HG03378 (cell line): Measurements from ENCODE around the gene SNTG2.

ENCODE experiments used
- ATAC-seq: cut with Tn5 transposase; IDR thresholded peaks from one replicate; pipeline ENCODE4 v1.9.1; 2021; ENCODE audit warnings: mild to moderate bottlenecking, moderate library complexity; ENCODE audit not compliant: unreplicated experiment

Gene SNTG2

DNA sequence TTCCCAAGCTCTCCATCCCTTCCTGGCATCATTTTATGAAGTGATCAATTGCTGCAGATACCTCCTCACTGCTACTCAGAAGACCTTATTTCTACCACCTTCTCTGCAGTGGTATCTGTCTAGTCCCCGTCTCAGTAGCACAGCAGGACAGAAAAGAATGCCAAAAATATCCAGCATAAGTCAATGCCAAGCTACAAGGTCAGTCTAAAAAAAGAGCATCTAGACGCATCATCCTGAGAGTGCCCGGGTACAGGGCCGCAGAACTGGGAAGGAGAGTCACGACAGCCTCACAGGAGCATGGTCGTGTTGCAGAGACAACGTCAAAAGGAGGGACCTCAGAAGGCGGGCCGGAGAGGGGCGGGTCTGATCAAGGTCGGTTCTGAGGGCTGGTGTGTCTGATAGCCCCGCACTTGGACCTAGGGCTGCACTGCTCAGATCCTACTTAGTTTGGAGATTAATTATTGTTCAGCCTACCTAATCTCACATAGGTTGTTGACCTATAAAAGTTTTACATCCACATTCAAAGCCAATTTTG, 24.3 kb upstream of the SNTG2 start:
- ATAC-seq: no peak

DNA sequence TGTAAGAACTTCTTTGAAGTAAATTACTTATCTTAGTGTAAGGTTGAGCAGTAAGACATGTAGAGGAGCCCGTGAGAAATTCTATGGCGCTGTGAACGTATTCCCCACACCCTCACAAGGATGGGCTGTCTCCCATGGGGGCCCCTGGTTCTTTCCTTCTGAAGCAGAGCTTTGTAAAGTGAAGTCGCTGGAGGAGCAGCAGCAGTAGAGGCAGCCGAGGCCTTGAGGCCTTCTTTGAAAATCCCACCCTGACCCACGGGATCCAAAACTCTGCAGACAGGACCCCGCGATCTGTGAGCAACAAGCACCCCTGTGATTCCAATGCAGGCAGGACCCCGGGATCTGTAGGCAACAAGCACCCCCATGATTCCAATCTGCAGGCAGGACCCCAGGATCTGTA, 23.8 kb upstream of the SNTG2 start:
- no peak for ATAC-seq

DNA sequence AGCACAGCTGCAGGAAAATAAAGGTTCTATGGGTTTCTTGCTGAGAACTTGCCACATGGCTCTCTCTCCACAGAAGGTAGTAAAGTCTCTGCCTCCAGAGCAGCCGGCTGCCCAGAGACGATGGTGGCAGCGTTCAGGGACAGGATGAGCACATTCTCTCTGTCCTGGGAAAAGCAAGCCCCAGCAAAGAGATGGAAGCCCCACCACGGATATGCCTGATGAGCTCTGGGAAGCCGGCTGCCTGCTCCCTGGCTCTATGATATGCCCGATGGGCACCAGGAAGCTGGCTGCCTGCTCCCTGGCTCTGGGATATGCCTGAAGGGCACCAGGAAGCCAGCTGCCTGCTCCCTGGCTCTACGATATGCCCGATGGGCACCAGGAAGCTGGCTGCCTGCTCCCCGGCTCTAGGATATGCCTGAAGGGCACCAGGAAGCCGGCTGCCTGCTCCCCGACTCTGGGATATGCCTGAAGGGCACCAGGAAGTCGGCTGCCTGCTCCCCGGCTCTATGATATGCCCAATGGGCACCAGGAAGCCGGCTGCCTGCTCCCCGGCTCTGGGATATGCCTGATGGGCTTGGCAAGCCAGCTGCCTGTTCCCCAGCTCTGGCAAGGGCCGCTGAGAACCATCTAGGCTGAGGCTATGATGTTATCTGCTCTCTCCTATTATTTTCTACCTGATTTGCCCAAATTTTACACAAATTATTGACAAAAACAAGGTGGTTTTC, 21.5 kb upstream of the SNTG2 start:
- no peak for ATAC-seq

DNA sequence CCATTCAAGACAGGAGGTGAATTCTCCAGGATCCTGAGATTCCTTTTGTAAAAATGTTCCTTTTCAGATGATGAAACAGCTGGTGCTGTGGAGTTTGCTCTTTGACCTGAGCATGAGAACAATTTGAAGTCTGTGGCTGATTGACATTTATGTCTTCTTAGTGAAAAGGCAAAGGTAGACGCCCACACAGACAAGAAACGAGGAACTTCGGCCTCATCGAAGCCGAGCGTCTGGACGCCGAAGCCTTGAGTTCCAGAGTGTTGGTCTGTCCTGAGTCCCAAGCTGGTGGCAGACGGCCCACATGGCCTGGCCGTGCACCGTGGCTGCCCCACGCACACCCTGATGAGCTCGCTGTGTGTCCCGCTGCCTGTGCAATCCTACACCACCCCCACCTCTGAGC, 20.7 kb upstream of the SNTG2 start:
- no peak for ATAC-seq

DNA sequence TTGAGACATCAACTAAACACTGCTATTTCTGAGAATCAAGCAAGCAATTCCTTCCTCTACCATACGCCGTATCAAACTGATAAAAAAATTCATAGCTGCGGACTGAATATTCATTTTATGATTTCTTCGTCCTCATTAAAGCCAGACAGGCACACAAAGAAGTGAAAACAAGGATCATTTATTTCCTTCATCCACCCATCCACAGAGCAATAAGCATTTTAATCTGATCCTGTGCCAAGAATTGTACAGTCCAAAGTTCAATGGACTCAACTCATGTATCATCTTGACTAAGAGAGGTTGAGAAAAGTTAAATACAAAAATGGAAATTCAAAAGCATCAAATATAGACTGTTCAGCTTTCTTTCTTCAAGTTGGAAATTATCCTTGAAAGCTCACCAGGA, 19.7 kb upstream of the SNTG2 start:
- no peak for ATAC-seq

DNA sequence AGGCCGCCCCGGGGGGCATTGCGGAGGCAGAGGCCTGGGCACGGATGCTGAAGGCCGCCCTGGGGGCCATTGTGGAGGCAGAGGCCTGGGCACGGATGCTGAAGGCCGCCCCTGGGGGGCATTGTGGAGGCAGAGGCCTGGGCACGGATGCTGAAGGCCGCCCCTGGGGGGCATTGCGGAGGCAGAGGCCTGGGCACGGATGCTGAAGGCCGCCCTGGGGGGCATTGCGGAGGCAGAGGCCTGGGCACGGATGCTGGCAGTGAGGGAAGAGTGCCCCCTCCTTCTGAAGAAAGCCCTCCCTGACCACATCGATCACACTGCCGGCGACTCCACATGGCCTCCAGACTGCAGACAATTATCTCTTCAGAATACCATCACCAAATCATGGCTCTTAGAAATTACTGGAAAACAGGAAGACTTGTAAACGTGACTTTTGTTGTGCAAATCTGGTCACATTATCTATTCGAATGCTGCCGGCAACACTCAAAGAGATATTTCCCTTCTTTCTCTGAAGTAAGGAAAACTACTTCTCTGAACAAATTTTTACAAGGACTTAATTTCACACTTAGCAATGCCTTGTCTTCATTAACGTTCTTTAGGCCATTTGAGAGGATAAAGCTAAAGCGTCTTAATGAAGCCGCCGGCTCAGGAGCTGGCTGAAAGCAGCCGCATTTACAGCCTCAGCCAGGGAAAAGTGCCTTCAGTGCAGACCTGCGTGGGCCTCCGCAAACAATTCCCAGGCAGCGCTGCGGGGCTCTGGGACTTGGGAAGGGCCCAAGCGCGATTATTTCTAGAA, 18.1 kb upstream of the SNTG2 start:
- ATAC-seq: no peak

DNA sequence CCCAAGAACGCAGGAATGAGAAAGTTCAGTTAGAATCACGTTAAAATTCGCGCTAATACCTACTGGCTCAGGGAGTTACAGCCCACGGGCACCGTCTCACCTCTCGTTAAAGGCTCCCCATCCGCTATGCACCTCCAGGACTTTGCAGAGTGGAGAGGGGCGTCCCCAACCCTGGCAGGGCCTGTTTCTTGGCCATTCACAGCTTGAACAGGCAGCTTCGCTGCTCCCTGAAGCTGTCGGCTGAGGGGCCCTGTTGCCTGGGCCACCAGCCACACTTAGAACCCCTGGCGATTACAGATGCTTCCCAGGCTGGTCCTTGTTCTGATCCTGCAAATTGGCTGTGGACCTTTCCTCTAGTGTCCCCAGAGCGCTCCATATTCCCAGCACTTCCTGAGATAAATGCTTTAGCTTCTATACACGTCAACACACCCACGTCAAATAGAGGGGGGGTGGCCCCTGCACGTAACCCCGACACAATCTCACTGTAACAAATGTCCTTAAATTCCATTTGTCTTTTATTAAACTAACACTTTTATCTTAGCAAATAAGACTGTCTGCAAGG, 16.8 kb upstream of the SNTG2 start:
- ATAC-seq: no peak

DNA sequence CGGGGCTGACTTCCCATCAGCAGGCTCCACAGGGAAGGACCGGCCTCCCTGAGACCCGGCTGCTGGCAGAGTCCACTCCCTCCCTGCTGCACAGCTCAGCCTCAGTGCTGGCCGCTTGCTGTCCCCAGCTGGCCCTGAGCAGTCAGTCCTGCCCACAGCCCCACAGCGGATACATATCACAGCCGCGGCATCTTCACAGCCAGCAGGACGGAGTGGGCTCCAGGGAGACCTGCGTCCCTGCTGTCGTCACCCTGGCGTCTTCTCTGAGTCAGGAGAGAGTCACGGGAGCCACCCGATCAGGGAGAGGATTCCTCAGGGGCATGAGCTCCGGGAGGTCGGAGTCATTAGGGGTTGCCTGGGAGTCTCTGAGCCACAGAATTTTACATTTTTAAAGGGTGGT, 13.1 kb upstream of the SNTG2 start:
- ATAC-seq: no peak

DNA sequence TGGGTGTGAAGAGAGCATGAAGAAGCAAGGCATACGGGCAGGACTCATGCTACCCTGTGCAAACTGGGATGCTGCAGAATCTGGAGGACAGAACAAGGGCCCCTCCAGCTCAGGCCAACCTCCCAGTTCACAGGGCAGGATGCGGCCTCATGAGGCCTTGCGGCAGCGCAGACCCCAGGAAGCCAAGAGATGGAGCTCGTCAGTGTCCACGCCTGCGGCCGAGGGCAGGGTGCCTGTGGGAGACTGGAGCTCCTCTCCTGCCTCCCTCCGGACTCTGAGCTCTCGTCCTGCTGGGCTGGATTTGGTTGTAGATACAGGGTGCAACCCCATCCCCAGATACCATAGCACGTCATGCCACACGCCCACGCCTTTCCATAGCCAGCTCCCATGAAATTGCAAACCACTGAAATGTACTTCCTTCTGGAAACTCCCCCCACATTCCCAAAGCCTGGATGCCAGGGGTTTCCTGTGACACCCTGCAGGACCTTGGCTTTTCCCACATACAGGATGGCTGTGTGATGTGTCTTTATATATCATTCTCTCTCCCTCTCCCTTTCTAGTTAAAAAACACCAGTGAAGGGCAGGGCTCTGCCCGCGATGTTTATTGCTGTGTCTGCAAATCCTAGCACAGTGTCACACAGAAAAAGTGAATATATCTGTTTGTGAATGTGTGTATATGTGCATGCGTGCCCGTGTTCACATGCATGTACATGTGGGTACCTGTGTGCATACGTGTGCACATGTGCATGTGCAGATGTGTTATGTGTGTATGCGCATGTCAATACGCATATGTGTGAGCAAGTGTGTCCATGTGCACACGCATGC, 12.3 kb upstream of the SNTG2 start:
- ATAC-seq: no peak

DNA sequence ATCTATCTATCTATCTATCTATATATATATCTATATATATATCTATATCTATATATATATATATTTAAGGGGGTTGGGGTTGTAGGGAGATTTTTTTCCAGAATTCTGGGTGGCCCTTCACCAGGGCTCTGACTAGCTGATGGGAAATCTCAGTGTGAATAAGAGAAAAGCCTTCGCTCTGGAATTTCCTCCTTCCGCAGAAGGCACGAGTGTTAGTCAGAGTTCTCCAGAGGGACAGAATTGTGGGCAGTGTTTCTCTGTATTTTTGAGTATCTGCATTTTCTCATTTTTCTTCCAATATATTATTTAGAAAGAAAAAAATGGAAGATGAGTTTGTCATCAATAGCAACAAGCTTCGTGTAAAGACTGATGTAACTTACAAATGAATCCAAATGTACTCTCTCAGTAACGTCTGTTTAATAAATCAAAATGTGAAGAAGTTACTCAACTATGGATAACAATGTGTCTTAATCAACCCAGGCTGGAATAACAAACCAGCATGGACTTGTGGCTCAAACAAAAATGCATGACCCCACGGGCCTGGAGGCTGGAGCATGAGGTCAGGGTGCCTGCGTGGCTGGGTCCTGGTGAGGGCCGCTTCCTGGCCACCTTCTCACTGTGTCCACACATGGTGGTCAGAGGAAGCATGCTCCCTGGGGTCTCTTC, 10.6 kb upstream of the SNTG2 start:
- no peak for ATAC-seq

DNA sequence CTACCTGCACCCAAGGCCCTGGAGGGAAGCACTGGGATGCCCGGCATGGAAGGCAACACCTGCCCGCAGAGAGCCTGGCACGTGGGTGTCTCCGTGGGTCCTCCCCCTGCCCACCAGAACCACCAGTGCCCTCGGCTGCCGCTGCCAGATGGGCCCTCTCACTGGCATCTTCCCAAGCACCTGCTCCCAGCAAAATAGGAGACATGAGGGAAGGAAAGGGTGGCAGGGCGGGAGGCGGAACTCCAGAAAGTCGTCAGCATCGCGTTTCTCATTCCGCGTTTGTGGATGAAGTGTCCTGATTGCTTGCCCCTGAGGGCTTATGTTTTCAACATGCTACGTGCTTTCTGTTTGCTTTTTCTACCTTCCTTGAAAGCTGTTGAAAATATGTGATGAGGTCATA, 8.8 kb upstream of the SNTG2 start:
- ATAC-seq: no peak

DNA sequence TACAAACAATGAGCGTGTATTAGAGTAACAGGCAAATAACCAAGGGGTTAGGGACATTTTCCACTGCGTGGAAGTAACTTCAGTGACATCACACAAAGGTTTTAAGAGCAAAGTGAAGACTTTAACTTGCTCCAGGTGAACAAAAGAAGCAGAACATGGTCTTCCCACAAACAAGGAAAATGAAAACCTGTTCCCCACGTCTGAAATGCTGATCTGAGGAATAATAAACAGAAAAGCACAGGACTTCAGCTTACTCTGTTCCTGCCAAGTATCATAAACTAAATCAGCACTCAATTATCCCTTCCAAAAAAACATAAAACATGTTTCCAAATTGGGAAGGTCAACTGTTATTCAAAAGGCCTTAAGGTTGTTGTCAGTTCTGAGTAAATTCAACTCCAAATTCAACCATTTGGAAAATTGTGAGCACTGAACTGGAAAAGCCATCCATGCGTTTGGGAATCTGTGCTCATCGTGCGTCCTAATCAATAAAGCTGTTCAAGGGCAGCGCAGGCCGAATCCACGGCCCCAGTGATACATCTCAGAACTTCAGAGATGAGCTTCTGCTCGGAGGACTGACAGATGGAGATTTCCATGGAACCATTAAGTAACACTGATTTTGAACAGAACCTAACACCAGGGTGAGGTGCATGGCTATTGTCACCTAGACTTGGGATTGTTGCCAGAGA, 7.7 kb upstream of the SNTG2 start:
- ATAC-seq: no peak

DNA sequence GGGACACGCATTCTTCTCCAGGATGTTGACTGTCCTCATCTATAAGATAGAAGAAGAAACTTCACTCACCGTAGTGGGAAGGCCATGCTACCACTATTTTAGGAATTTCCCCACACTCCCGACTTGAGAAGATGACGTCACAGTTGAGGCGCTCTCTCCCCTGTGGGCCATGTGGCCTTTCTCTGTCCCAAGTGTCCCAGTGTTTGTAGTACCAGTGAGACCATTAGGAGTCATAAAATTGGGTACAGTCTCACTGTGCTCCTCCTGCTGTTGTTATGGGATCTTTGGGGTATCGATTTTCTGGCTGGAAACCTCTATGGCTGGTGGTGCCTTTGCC, 7.2 kb upstream of the SNTG2 start:
- ATAC-seq: no peak

DNA sequence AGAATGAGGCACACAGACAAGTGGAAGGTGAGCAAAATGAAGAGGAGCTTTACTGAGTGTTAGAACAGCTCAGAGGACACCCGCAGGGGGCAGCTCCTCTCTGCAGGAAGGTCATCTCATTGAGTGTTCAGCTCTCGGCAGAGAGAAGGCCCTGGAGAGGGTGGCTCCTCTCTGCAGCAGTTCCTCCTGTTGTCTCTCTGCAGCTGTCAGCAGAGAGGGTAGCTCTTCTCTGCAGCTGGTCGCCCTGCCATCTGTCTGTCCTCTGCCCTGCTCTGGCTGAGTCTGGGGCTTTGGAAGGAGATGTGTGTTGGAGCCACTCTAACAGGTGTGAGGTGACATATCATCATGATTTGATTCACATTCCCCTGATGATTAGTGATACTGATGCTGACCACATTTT, 6.8 kb upstream of the SNTG2 start:
- ATAC-seq: no peak

DNA sequence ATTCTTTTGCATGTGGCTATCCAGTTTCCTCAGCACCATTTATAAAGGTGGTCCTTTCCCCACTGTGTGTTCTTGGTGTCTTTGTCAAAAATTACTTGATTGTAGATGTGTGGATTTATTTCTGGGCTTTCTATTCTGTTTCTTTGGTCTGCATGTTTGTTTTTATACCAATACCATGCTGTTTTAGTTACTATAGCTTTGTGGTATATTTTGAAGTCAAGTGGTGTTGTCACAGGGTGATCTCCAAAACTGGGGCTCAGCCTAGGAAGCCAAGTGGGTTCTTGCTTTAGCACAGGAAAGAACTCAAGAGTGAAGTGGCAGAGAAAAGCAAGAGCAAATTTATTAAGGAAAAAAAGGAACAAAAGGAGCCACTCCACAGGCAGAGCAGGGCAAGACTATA, 6.0 kb upstream of the SNTG2 start:
- ATAC-seq: no peak

DNA sequence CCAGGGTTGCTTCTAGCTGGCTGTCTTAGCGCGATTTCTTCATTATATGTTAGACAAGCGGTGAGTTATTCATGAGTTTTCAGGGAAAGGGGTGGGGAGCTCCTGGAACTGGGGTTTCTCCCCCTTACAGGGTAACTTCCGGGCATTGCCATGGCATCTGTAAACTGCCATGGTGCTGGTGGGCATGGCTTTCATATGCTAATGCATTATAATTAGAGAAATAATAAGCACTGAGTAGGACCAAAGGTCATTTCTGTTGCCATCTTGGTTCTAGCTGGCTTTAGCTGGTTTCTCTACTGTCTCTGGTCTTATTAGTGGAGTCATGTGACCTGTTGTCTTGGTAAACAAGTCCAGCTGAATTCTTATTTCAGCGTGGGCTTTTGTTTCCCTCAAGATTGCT, 5.5 kb upstream of the SNTG2 start:
- no peak for ATAC-seq

DNA sequence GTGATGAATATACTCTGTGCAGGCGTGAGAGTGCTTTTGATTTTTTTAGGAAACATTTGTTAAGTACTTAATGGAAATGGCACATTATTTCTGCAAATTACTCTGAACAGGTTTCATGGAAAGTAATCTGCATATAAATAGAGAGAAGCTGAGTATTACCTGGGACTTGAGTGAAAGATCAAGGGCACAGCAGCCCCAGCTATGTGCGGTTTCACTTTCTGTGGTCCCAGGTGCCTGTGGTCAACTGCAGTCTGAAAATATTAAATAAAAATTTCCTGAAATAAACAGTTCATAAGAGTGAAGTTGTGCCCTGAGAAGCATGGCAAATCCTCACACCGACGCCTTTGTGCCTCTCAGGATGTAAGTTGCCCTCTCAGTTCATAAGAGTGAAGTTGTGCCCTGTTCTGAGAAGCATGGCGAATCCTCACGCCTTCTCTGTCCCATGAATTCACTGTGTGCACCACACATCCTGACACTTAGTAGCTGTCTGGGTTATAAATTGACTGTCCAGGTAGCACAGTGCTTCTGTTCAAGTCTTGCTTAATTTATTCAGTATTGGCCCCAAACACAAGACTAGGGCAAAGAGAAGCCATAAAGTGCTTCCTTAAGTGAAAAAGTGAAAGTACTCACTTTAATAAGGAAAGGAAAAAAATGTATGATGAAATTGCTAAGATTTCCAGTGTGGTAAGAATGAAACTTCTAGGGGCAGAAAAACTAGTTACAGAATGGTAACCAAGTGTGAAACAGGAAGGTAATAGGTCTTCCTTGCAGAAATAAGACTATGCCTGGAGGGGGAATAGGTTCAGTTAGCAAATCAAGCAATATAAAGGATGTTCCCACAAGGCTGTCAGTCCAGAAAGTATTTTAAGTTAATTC, 4.3 kb upstream of the SNTG2 start:
- ATAC-seq: peak; percentile 70

DNA sequence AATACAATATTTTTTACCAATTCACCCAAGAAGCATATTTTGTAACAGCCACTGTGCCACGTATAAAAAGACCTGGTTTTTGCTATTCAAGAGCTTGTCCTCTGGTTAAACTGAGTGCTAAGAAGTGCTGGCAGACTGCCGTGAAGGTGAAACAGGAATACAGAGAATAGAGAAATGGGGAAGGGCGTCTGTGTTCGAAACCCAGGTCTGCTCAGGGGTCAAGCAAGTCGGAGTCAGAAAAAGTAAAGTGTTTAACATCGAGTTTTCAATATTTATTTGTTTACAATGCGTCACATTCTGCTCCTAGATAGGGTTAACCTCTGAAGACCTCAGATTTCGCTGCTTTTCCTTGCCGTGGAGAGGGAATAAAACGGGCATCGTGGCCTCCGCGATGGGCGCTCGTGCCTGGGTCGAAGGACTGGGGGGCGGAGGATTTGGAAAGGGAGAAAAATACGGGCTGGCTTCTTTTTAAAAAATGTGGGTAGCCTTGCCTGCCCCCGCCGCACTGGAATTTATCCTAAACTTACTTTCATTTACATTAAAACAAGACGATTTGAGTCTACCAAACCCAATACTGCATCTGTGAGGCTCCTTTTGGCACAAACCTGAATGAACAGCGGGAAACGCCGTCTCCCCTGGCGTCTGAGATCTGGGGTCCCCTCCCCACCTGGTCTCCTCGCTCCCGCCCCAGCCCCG, 1.1 kb upstream of the SNTG2 start:
- ATAC-seq: no peak
